HepG2 (cell line): Measurements from ENCODE around the gene LIMA1. TPM values are rescaled to one million over a fixed set of nuclear protein-coding genes. Genes with fewer than 3 reads are reported as not detected.

Experiments
- ATAC-seq: fragments of 200-7000 bp; cut with Tn5 transposase; 3 replicates; pipeline ENCODE4 v1.9.1; 2020; ENCODE audit warnings: mild to moderate bottlenecking, moderate library complexity
- BruUV-seq: library from RNA; stranded (reverse); fragments of 400-500 nt; replicated peaks from 2 replicates; lab custom pipeline; 2021; lab: Mats Ljungman, UMichigan
- CTCF ChIA-PET: fragments of 300-600 bp; formaldehyde crosslinking; extraction: SDS; loops from one replicate; lab custom pipeline; 2021; ENCODE audit warnings: low total read pairs, inconsistent platforms, low intra/inter-chr PET ratio; lab: Yijun Ruan, JAX
- POLR2A ChIA-PET: fragments of 350-600 bp; sonication (Branson Sonifier 250); formaldehyde crosslinking; loops from one replicate; lab custom pipeline; 2020; ENCODE audit warnings: antibody characterized with exemption, inconsistent platforms; lab: Yijun Ruan, JAX
- DNase-seq: peaks from one replicate; pipeline ENCODE4 v3.0.0-alpha.2; 2015; ENCODE audit warnings: low spot score
- FAIRE-seq: peaks from 3 replicates; lab custom pipeline; 2011; peaks lifted over from hg19 to GRCh38; lab: Jason Lieb, UNC
- H2AFZ ChIP-seq: one replicate; pipeline ENCODE4 v1.6.1; 2011; ENCODE audit warnings: low read length, inconsistent platforms
- H3K27ac ChIP-seq: fragments of 300-600 bp; 3 replicates; pipeline ENCODE4 v1.8.0; 2011; ENCODE audit warnings: mixed run types, mild to moderate bottlenecking, mixed read lengths, low read length, inconsistent platforms; ENCODE audit not compliant: insufficient read depth; ENCODE audit errors: extremely low read length
- H3K27me3 ChIP-seq, 2 experiments: fragments of 200-600 bp in 1 of 2; 2 replicates in 1 of 2; 3 replicates in 1 of 2; pipeline versions ENCODE4 v1.6.0 to v1.8.0; 2011; ENCODE audit warnings: low read length in 2 of 2, mild to moderate bottlenecking in 2 of 2, moderate library complexity in 2 of 2, inconsistent platforms in 1 of 2; ENCODE audit not compliant: insufficient read depth in 2 of 2, control insufficient read depth in 1 of 2
- H3K36me3 ChIP-seq, 2 experiments: fragments of 200-600 bp in 1 of 2; replicated peaks in 1 of 2; 2 replicates in 1 of 2; 3 replicates in 1 of 2; pipeline versions ENCODE4 v1.5.1 to v1.8.0; 2011; ENCODE audit warnings: low read length in 2 of 2, inconsistent platforms in 1 of 2; ENCODE audit not compliant: insufficient read depth in 2 of 2, control insufficient read depth in 1 of 2
- H3K4me1 ChIP-seq: 2 replicates; pipeline ENCODE4 v1.5.1; 2012; ENCODE audit warnings: low read length, inconsistent platforms; ENCODE audit not compliant: insufficient read depth
- H3K4me2 ChIP-seq: 2 replicates; pipeline ENCODE4 v1.6.0; 2011; ENCODE audit warnings: low read depth, low read length, inconsistent platforms
- H3K4me3 ChIP-seq, 3 experiments: fragments of 200-600 bp in 1 of 3; sonication (generic), shearing (Covaris generic) in 1 of 3; replicated peaks in 1 of 3; 2 replicates each; pipeline ENCODE4 v1.5.1; 2011 to 2016; ENCODE audit warnings: low read length in 3 of 3, inconsistent platforms in 2 of 3, low read depth in 2 of 3, mild to moderate bottlenecking in 2 of 3, control low read depth in 1 of 3, mixed read lengths in 1 of 3; ENCODE audit not compliant: insufficient read depth in 1 of 3
- H3K79me2 ChIP-seq: one replicate; pipeline ENCODE4 v1.6.1; 2011; ENCODE audit warnings: low read length, inconsistent platforms; ENCODE audit not compliant: insufficient read depth
- H3K9ac ChIP-seq: 2 replicates; pipeline ENCODE4 v1.6.0; 2011; ENCODE audit warnings: mild to moderate bottlenecking, low read depth, low read length, inconsistent platforms; ENCODE audit not compliant: insufficient read depth
- H3K9me3 ChIP-seq: 2 replicates; pipeline ENCODE4 v1.5.1; 2012; ENCODE audit warnings: mild to moderate bottlenecking, low read length
- H4K20me1 ChIP-seq: 2 replicates; pipeline ENCODE4 v1.6.0; 2011; ENCODE audit warnings: inconsistent platforms, mild to moderate bottlenecking, low read length, moderate library complexity; ENCODE audit not compliant: insufficient read depth
- ADNP ChIP-seq: sonication (generic); formaldehyde crosslinking; IDR thresholded peaks from 2 replicates; pipeline ENCODE4 v1.4.0; 2020; ENCODE audit warnings: missing genetic modification reagents
- BRD4 ChIP-seq: sonication (generic); formaldehyde crosslinking; IDR thresholded peaks from 2 replicates; pipeline ENCODE4 v1.4.0; 2020; ENCODE audit warnings: missing genetic modification reagents
- FOXO1 ChIP-seq: sonication (generic); formaldehyde crosslinking; IDR thresholded peaks from 2 replicates; pipeline ENCODE4 v1.4.0; 2020; ENCODE audit warnings: missing genetic modification reagents
- HOXA5 ChIP-seq: sonication (generic); formaldehyde crosslinking; IDR thresholded peaks from 2 replicates; pipeline ENCODE4 v1.4.0; 2020; ENCODE audit warnings: missing genetic modification reagents
- IKZF4 ChIP-seq: sonication (generic); formaldehyde crosslinking; IDR thresholded peaks from 2 replicates; pipeline ENCODE4 v1.5.1; 2020; ENCODE audit warnings: borderline replicate concordance, mild to moderate bottlenecking, low read depth, missing genetic modification reagents; ENCODE audit errors: not compliant biosample characterization
- MTERF4 ChIP-seq: sonication (generic); formaldehyde crosslinking; IDR thresholded peaks from 2 replicates; pipeline ENCODE4 v1.8.0; 2023; ENCODE audit warnings: mild to moderate bottlenecking, missing genetic modification reagents
- POLR2G ChIP-seq: fragments of 200-400 bp; formaldehyde crosslinking; IDR thresholded peaks from 2 replicates; pipeline ENCODE4 v1.6.1; 2018; ENCODE audit warnings: mild to moderate bottlenecking, low read depth, low read length, moderate library complexity
- REXO4 ChIP-seq: sonication (generic); formaldehyde crosslinking; IDR thresholded peaks from 2 replicates; pipeline ENCODE4 v1.8.0; 2022; ENCODE audit warnings: missing genetic modification reagents, mild to moderate bottlenecking, borderline replicate concordance
- SMARCE1 ChIP-seq: fragments of 450-650 bp; IDR thresholded peaks from 2 replicates; pipeline ENCODE4 v1.6.1; 2017; ENCODE audit warnings: borderline replicate concordance
- ZMYM2 ChIP-seq: sonication (generic); formaldehyde crosslinking; IDR thresholded peaks from 2 replicates; pipeline ENCODE4 v1.8.0; 2022; ENCODE audit warnings: mild to moderate bottlenecking, missing genetic modification reagents
- ZNF44 ChIP-seq: sonication (generic); formaldehyde crosslinking; IDR thresholded peaks from 2 replicates; pipeline ENCODE4 v1.5.1; 2020; ENCODE audit warnings: mild to moderate bottlenecking, missing genetic modification reagents
- ZNF496 ChIP-seq: sonication (generic); formaldehyde crosslinking; IDR thresholded peaks from 2 replicates; pipeline ENCODE4 v1.8.1; 2023; ENCODE audit warnings: mild to moderate bottlenecking, moderate library complexity, missing genetic modification reagents; ENCODE audit not compliant: insufficient replicate concordance
- ZNF567 ChIP-seq: sonication (generic); formaldehyde crosslinking; IDR thresholded peaks from 2 replicates; pipeline ENCODE4 v1.8.1; 2023; ENCODE audit warnings: mild to moderate bottlenecking, missing genetic modification reagents, borderline replicate concordance
- ZNF646 ChIP-seq: sonication (generic); formaldehyde crosslinking; IDR thresholded peaks from 2 replicates; pipeline ENCODE4 v1.9.0; 2021; ENCODE audit warnings: mild to moderate bottlenecking, missing genetic modification reagents
- ZNF740 ChIP-seq: sonication (generic); formaldehyde crosslinking; IDR thresholded peaks from 2 replicates; pipeline ENCODE4 v1.4.0; 2020; ENCODE audit warnings: missing genetic modification reagents
- WGBS: methylation state at CpG from one replicate; pipeline ENCODE4 v1.1.6; 2017; ENCODE audit warnings: low lambda C conversion rate; 5-methylcytosine and 5-hydroxymethylcytosine counted together
- in situ Hi-C: cut with HindIII; loops from 2 replicates; pipeline ENCODE4 v1.10.0; 2017; ENCODE audit warnings: low pct_unique_long_range_greater_than_20kb; ENCODE audit not compliant: extremely low pct_ligation_motif_present
- intact Hi-C: fragments of 100-400 bp; cut with micrococcal nuclease; formaldehyde crosslinking; loops from one replicate; pipeline ENCODE4 v1.10.0; 2022; ENCODE audit not compliant: unreplicated experiment
- polyA plus RNA-seq, 8 experiments: library from polyadenylated mRNA; depleted of rRNA in 3 of 8; stranded (reverse) in 7 of 8; unstranded in 1 of 8; fragments of >200 nt; fragmentation: Illumina TruSeq in 4 of 8; extraction: Trizol in 4 of 8; gene quantifications; 2 replicates each; pipeline versions ENCODE4 v1.2.1 to v1.2.3, GENCODE V29; 2011 to 2016; ENCODE audit warnings: low read depth in 4 of 8, missing spikeins in 1 of 8, mixed read lengths in 1 of 8; ENCODE audit not compliant: insufficient read depth in 1 of 8
- total RNA-seq, 5 experiments: library from RNA; depleted of rRNA; stranded (reverse); fragments of >200 nt; fragmentation: Illumina TruSeq; extraction: Trizol; gene quantifications; 2 replicates each; pipeline ENCODE4 v1.2.3, GENCODE V29; 2016; ENCODE audit warnings: low read depth in 1 of 5

LIMA1 gene
- total and polyA plus RNA-seq, 2 of the 13 experiments (the other 11 are each of a cell fraction or from before 2014, with no cell fraction given): 13.0 to 19.8 TPM

GRCh38 chr12:50297996-50298395, 14.7 kb upstream of the LIMA1 start:
- 100% methylated on average over 1 of the region's 1 CpG for WGBS

GRCh38 chr12:50297027-50297426, 13.7 kb upstream of the LIMA1 start:
- H3K36me3 ChIP-seq: no peaks in the 10 kb centered on the region
- no peak overlapping the region for H3K27ac ChIP-seq
- no peaks in the 10 kb centered on the region for H3K4me1 ChIP-seq
- DNase-seq (no peak), ATAC-seq (no peak), FAIRE-seq (no peak)
- POLR2A ChIA-PET: no interaction called here
- H3K4me3 ChIP-seq: no peak overlapping the region
- H2AFZ ChIP-seq: no peak overlapping the region
- no peaks in the 10 kb centered on the region for H3K9me3 ChIP-seq
- 92% methylated on average over 3 of the region's 3 CpGs for WGBS
- no peaks in the 10 kb centered on the region for H4K20me1 ChIP-seq
- no TSS peak for BruUV-seq
- no peaks in the 10 kb centered on the region for H3K27me3 ChIP-seq
- intact Hi-C loops: no loop called here
- no peak overlapping the region for H3K4me2 ChIP-seq
- CTCF ChIA-PET: no interaction called here
- no peaks in the 10 kb centered on the region for H3K79me2 ChIP-seq
- no peak overlapping the region for H3K9ac ChIP-seq
- in situ Hi-C loops: no loop called here
- TF ChIP-seq SMARCE1 (no peak), BRD4 (CRISPR knock-in tag) (no peak), ZNF740 (no peak), ZNF646 (CRISPR knock-in tag) (no peak)

More at GRCh38 chr12:50297996-50298395, 14.7 kb upstream of the LIMA1 start:
- no peak for DNase-seq
- ChIA-PET POLR2A (no interaction called here), CTCF (no interaction called here)
- H3K9me3 ChIP-seq: no peaks in the 10 kb centered on the region
- no peak for FAIRE-seq
- H3K9ac ChIP-seq: no peak overlapping the region
- no peak overlapping the region for H3K27ac ChIP-seq
- H3K79me2 ChIP-seq: no peaks in the 10 kb centered on the region
- H3K4me2 ChIP-seq: no peak overlapping the region
- H3K4me1 ChIP-seq: no peaks in the 10 kb centered on the region
- TF ChIP-seq HOXA5 (no peak), IKZF4 (CRISPR knock-in tag) (no peak), FOXO1 (CRISPR knock-in tag) (no peak), ZNF567 (CRISPR knock-in tag) (no peak), ZNF496 (CRISPR knock-in tag) (no peak), ZNF44 (CRISPR knock-in tag) (no peak), ADNP (CRISPR knock-in tag) (no peak), REXO4 (no peak), MTERF4 (CRISPR knock-in tag) (no peak), POLR2G (no peak), ZMYM2 (CRISPR knock-in tag) (no peak)
- H2AFZ ChIP-seq: no peak overlapping the region
- no peaks in the 10 kb centered on the region for H4K20me1 ChIP-seq
- in situ Hi-C loops (no loop called here), intact Hi-C loops (no loop called here)
- H3K27me3 ChIP-seq: no peaks in the 10 kb centered on the region
- H3K36me3 ChIP-seq: no peaks in the 10 kb centered on the region
- no peak overlapping the region for H3K4me3 ChIP-seq
- BruUV-seq: no TSS peak
- ATAC-seq: no peak
